C1 segment of cervical spinal cord (tissue), 14 donors: Measurements from ENCODE around the gene IMMP1L.
"Not testable (repeated sequence)": the region's sequence is repeated elsewhere in the genome, so short reads cannot be mapped to it uniquely, and the experiment has no call there.

Source experiments
- DNase-seq, 14 donors: peaks; one replicate each; lab custom pipeline; 2025; lab: John Stamatoyannopoulos, UW

Gene IMMP1L

GRCh38 chr11:31509429-31510345, at the start of gene IMMP1L, which contains the start of gene ELP4:
IMMP1L (minus strand) TSS chr11:31509622; CDS start chr11:31463276, 46,346 bp downstream.
ELP4 (plus strand) TSS chr11:31509767; CDS start chr11:31509785, 18 bp downstream.
- DNase-seq: peak; percentile 56 to 97 (median 91)

GRCh38 chr11:31558001-31558400, 48.6 kb upstream of the IMMP1L start:
- peak in 1 of 14 donors; percentile 36 for DNase-seq

- DNase-seq: no peak
Measured at GRCh38 chr11:31555938-31556337, 46.5 kb upstream of the IMMP1L start.

GRCh38 chr11:31542862-31543261, 33.4 kb upstream of the IMMP1L start:
- DNase-seq: no peak

GRCh38 chr11:31535479-31535878, 26.1 kb upstream of the IMMP1L start:
- no peak for DNase-seq

- no peak for DNase-seq
Measured at GRCh38 chr11:31531293-31531692, 21.9 kb upstream of the IMMP1L start.

- DNase-seq: no peak
Measured at GRCh38 chr11:31529701-31530100, 20.3 kb upstream of the IMMP1L start.

GRCh38 chr11:31529189-31529588, 19.8 kb upstream of the IMMP1L start:
- no peak for DNase-seq

- DNase-seq: no peak
Measured at GRCh38 chr11:31521497-31522150, 12.2 kb upstream of the IMMP1L start.

- DNase-seq: no peak
Measured at GRCh38 chr11:31512117-31512516, 2.7 kb upstream of the IMMP1L start.

GRCh38 chr11:31509051-31509428, 382 bp downstream of the IMMP1L start:
- no peak for DNase-seq

- no peak for DNase-seq
Measured at GRCh38 chr11:31500560-31500959, 8.9 kb downstream of the IMMP1L start.

GRCh38 chr11:31499576-31500178, 9.7 kb downstream of the IMMP1L start:
- DNase-seq: no peak

GRCh38 chr11:31493762-31494161, 15.7 kb downstream of the IMMP1L start:
- DNase-seq: not testable (repeated sequence)

GRCh38 chr11:31493235-31493634, 16.2 kb downstream of the IMMP1L start:
- no peak for DNase-seq

GRCh38 chr11:31492320-31492913, 17.0 kb downstream of the IMMP1L start:
- no peak for DNase-seq

- DNase-seq: no peak
Measured at GRCh38 chr11:31487848-31488247, 21.6 kb downstream of the IMMP1L start.

- peak in 1 of 14 donors; percentile 5 for DNase-seq
Measured at GRCh38 chr11:31484497-31484896, 24.9 kb downstream of the IMMP1L start.

GRCh38 chr11:31480930-31481329, 28.5 kb downstream of the IMMP1L start:
- DNase-seq: peak in 1 of 14 donors; percentile 21

GRCh38 chr11:31479066-31479465, 30.4 kb downstream of the IMMP1L start:
- DNase-seq: no peak

GRCh38 chr11:31478223-31478590, 31.2 kb downstream of the IMMP1L start:
- peak in 1 of 14 donors; percentile 24 for DNase-seq
